Kasumi-1 (cell line): ENCODE data around the gene LDHD.

ENCODE experiments used
- DNase-seq, 2 experiments: peaks; one replicate each; lab custom pipeline; 2025; lab: John Stamatoyannopoulos, UW

The LDHD gene

GRCh38 chr16:75080205-75081029 is 36.2 kb downstream of the LDHD start:
- peak; percentile 16 to 30 for DNase-seq

- no peak for DNase-seq
Observed at GRCh38 chr16:75079346-75079926, 37.1 kb downstream of the LDHD start.

- no peak for DNase-seq
Observed at GRCh38 chr16:75078886-75079285, 37.7 kb downstream of the LDHD start.

GRCh38 chr16:75075688-75076268 is 40.8 kb downstream of the LDHD start:
- no peak for DNase-seq

GRCh38 chr16:75074920-75075687 is 41.5 kb downstream of the LDHD start:
- DNase-seq, result peak; percentile 97

- DNase-seq, result no peak
Observed at GRCh38 chr16:75074304-75074793, 42.2 kb downstream of the LDHD start.

GRCh38 chr16:75073545-75074303 is 42.9 kb downstream of the LDHD start:
- no peak for DNase-seq

GRCh38 chr16:75072239-75072947 is 44.2 kb downstream of the LDHD start:
- no peak for DNase-seq

GRCh38 chr16:75071621-75072020 is 45.0 kb downstream of the LDHD start:
- DNase-seq, result no peak

GRCh38 chr16:75070012-75070841 is 46.4 kb downstream of the LDHD start:
- DNase-seq, result no peak

GRCh38 chr16:75068085-75069031 is 48.2 kb downstream of the LDHD start:
- DNase-seq, result no peak

- no peak for DNase-seq
Observed at GRCh38 chr16:75066861-75067447, 49.6 kb downstream of the LDHD start.

GRCh38 chr16:75065521-75066149 is 50.9 kb downstream of the LDHD start:
- DNase-seq, result peak in 1 of 2 experiments; percentile 14

- DNase-seq, result peak; percentile 25 to 35
Observed at GRCh38 chr16:75065149-75065505, 51.5 kb downstream of the LDHD start.

GRCh38 chr16:75064403-75065148 is 52.0 kb downstream of the LDHD start:
- peak; percentile 95 to 96 for DNase-seq

- DNase-seq, result peak in 1 of 2 experiments; percentile 25
Observed at GRCh38 chr16:75063549-75064088, 53.0 kb downstream of the LDHD start.

GRCh38 chr16:75062976-75063346 is 53.6 kb downstream of the LDHD start:
- no peak for DNase-seq
